Neural progenitor cell (in vitro differentiated cells): ENCODE measurements around the gene MRPL19. TPM values are rescaled to one million over a fixed set of nuclear protein-coding genes. Genes with fewer than 3 reads are reported as not detected.

Experiments
- DNase-seq: peaks from one replicate; pipeline ENCODE4 v3.0.0-alpha.2; 2016; ENCODE audit warnings: low spot score
- H2AFZ ChIP-seq: fragments of 200-600 bp; sonication (generic); replicated peaks from 2 replicates; pipeline ENCODE4 v1.6.1; 2016; ENCODE audit warnings: antibody characterized with exemption
- H3F3A ChIP-seq: fragments of 200-600 bp; sonication (generic); 2 replicates; pipeline ENCODE4 v1.6.1; 2016; ENCODE audit warnings: antibody characterized with exemption, low read depth
- H3K27ac ChIP-seq: fragments of 200-600 bp; sonication (generic); 2 replicates; pipeline ENCODE4 v1.5.1; 2016; ENCODE audit warnings: mild to moderate bottlenecking
- H3K27me3 ChIP-seq: fragments of 200-600 bp; sonication (generic); 2 replicates; pipeline ENCODE4 v1.6.1; 2016; ENCODE audit warnings: mild to moderate bottlenecking, moderate library complexity
- H3K36me3 ChIP-seq: fragments of 200-600 bp; sonication (generic); 2 replicates; pipeline ENCODE4 v1.5.1; 2016
- H3K4me1 ChIP-seq: fragments of 200-600 bp; sonication (generic); 2 replicates; pipeline ENCODE4 v1.6.1; 2016; ENCODE audit warnings: mixed run types
- H3K4me2 ChIP-seq: fragments of 200-600 bp; sonication (generic); 2 replicates; pipeline ENCODE4 v1.6.1; 2016
- H3K4me3 ChIP-seq: fragments of 200-600 bp; sonication (generic); 2 replicates; pipeline ENCODE4 v1.5.1; 2016
- H3K79me2 ChIP-seq: fragments of 200-600 bp; sonication (generic); 2 replicates; pipeline ENCODE4 v1.6.1; 2016; ENCODE audit warnings: low read depth
- H3K9ac ChIP-seq: fragments of 200-600 bp; sonication (generic); 2 replicates; pipeline ENCODE4 v1.6.1; 2016
- H3K9me3 ChIP-seq: fragments of 200-600 bp; sonication (generic); 2 replicates; pipeline ENCODE4 v1.5.1; 2016; ENCODE audit warnings: low read depth
- H4K20me1 ChIP-seq: fragments of 200-600 bp; sonication (generic); 2 replicates; pipeline ENCODE4 v1.6.1; 2016; ENCODE audit warnings: low read depth
- H3K27ac Mint-ChIP-seq: 3 replicates; pipeline ENCODE4 v1.8.0; 2021; ENCODE audit warnings: mixed read lengths
- H3K27me3 Mint-ChIP-seq: 2 replicates; pipeline ENCODE4 v1.8.0; 2022; ENCODE audit warnings: low read depth, mild to moderate bottlenecking, inconsistent platforms, moderate library complexity, mixed read lengths; ENCODE audit not compliant: insufficient read depth
- H3K36me3 Mint-ChIP-seq: 3 replicates; pipeline ENCODE4 v1.8.0; 2021; ENCODE audit warnings: mixed read lengths
- H3K4me1 Mint-ChIP-seq: 3 replicates; pipeline ENCODE4 v1.8.0; 2021; ENCODE audit warnings: mixed read lengths
- H3K4me3 Mint-ChIP-seq: 3 replicates; pipeline ENCODE4 v1.8.0; 2021; ENCODE audit warnings: mild to moderate bottlenecking, moderate library complexity, mixed read lengths
- H3K9me3 Mint-ChIP-seq: 3 replicates; pipeline ENCODE4 v1.8.0; 2020; ENCODE audit warnings: mixed read lengths
- EZH2 ChIP-seq: fragments of 200-600 bp; sonication (generic); IDR thresholded peaks from 2 replicates; pipeline ENCODE4 v1.6.1; 2017; ENCODE audit warnings: antibody characterized with exemption, mild to moderate bottlenecking, moderate library complexity
- EZH2phosphoT487 ChIP-seq: fragments of 200-600 bp; sonication (generic); IDR thresholded peaks from 2 replicates; pipeline ENCODE4 v1.6.1; 2017; ENCODE audit warnings: antibody characterized with exemption
- total RNA-seq: library from RNA; depleted of rRNA; stranded (reverse); fragments of >200 nt; gene quantifications from 2 replicates; pipeline ENCODE4 v1.2.3, GENCODE V29; 2015; ENCODE audit warnings: low replicate concordance
- TF ChIP-seq, protein P1 (sequence below): fragments of 200-600 bp; sonication (generic); IDR thresholded peaks from 2 replicates; pipeline ENCODE4 v1.5.1; 2017; ENCODE audit warnings: antibody characterized with exemption, mild to moderate bottlenecking

MRPL19 gene
- total RNA-seq, 1 donor from 2014 or later, result 80.4 TPM

DNA sequence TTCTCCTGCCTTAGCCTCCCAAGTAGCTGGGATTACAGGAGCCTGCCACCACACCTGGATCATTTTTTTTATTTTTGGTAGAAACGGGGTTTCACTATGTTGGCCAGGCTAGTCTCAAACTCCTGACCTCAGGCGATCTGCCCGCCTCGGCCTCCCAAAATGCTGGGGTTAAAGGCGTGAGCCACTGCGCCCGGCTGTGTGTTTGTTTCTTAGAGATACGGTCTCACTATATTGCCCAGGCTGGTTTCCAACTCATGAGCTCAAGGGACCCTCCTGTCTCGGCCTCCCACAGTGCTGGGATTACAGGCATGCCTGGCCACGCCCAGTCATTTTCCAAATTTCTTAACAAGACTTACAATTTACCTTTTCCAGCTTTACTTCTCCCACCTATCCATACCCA lies 940 bp upstream of the MRPL19 start:
- H3K4me1 ChIP-seq, result no peaks in the 10 kb centered on the region
- no peaks in the 10 kb centered on the region for H3K27me3 ChIP-seq
- no peaks in the 10 kb centered on the region for H3K27me3 Mint-ChIP-seq
- no peak overlapping the region for H3K27ac Mint-ChIP-seq
- H3K4me1 Mint-ChIP-seq, result peaks cover 12% of the 10 kb centered on the region
- H3K79me2 ChIP-seq, result peaks cover 36% of the 10 kb centered on the region
- H3K9ac ChIP-seq, result no peak overlapping the region
- no peak overlapping the region for H3K4me3 ChIP-seq
- H3K36me3 Mint-ChIP-seq, result peaks cover 15% of the 10 kb centered on the region
- no peak overlapping the region for H3K4me2 ChIP-seq
- no peaks in the 10 kb centered on the region for H3K9me3 ChIP-seq
- H3K36me3 ChIP-seq, result peaks cover 13% of the 10 kb centered on the region
- TF ChIP-seq, protein P1, sequence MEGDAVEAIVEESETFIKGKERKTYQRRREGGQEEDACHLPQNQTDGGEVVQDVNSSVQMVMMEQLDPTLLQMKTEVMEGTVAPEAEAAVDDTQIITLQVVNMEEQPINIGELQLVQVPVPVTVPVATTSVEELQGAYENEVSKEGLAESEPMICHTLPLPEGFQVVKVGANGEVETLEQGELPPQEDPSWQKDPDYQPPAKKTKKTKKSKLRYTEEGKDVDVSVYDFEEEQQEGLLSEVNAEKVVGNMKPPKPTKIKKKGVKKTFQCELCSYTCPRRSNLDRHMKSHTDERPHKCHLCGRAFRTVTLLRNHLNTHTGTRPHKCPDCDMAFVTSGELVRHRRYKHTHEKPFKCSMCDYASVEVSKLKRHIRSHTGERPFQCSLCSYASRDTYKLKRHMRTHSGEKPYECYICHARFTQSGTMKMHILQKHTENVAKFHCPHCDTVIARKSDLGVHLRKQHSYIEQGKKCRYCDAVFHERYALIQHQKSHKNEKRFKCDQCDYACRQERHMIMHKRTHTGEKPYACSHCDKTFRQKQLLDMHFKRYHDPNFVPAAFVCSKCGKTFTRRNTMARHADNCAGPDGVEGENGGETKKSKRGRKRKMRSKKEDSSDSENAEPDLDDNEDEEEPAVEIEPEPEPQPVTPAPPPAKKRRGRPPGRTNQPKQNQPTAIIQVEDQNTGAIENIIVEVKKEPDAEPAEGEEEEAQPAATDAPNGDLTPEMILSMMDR, result no peak
- TF ChIP-seq EZH2phosphoT487, result no peak
- no peak for TF ChIP-seq EZH2
- no peak for DNase-seq
- H3K4me3 Mint-ChIP-seq, result peak overlapping the region; percentile 95
- H3K9me3 Mint-ChIP-seq, result peaks cover 7% of the 10 kb centered on the region
- H2AFZ ChIP-seq, result peak overlapping the region; percentile 93
- no peaks in the 10 kb centered on the region for H3F3A ChIP-seq
- H3K27ac ChIP-seq, result no peak overlapping the region
- no peaks in the 10 kb centered on the region for H4K20me1 ChIP-seq

DNA sequence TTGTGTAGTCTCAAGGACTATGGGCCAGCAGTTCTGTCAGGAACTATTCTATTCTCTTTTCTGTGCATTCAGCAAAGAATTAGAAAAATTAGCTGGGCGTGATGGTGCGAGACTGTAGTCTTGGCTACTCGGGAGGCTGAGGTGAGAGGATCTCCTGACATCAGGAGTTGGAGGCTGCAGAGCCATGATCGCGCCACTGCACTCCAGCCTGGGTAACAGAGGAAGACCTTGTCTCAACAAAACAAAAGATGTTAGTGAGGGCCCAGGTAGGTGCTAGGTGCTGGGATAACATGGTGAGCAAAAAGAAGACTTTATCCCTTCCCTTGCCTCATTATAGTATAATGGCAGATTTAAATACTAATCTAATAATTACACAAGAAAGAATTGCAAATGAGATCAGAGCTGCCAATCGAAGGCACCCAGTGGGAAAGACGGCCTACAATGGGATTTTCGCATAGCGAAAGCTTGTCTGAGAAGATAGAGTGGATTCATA lies 447 bp upstream of the MRPL19 start:
- Histone ChIP-seq H3K4me2 (peak overlapping the region; percentile 97), H3K36me3 (peaks cover 13% of the 10 kb centered on the region), H3K27me3 (no peaks in the 10 kb centered on the region), H3K4me1 (no peaks in the 10 kb centered on the region), H3K27ac (no peak overlapping the region), H3K4me3 (peak overlapping the region; percentile 87), H3F3A (no peaks in the 10 kb centered on the region), H2AFZ (peak overlapping the region; percentile 93), H4K20me1 (no peaks in the 10 kb centered on the region), H3K9me3 (no peaks in the 10 kb centered on the region), H3K79me2 (peaks cover 36% of the 10 kb centered on the region), H3K9ac (no peak overlapping the region)
- TF ChIP-seq EZH2phosphoT487 (no peak), EZH2 (no peak)
- TF ChIP-seq, protein P1, result no peak
- DNase-seq, result no peak
- H3K36me3 Mint-ChIP-seq, result peaks cover 17% of the 10 kb centered on the region
- peaks cover 7% of the 10 kb centered on the region for H3K9me3 Mint-ChIP-seq
- H3K27ac Mint-ChIP-seq, result peak overlapping the region; percentile 98
- no peaks in the 10 kb centered on the region for H3K27me3 Mint-ChIP-seq
- H3K4me1 Mint-ChIP-seq, result peaks cover 8% of the 10 kb centered on the region
- H3K4me3 Mint-ChIP-seq, result peak overlapping the region; percentile 95

DNA sequence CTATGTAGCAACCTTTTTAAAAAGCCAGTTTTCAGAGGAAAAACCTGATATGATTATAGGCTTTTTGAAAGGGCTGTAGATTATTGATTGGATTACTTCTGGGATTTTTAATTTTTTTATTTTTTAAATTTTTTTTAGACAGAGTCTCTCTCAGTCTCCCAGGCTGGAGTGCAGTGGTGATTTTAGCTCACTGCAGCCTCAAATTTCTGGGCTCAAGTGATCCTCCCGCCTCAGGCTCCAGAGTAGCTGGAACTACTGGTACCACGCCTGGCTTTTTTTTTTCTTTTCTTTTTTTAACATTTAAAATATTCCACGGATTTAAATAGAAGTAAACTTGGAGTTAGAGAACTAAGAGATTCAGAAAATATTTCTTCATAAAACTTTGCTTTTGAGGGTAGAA lies 1.2 kb downstream of the MRPL19 start:
- Histone ChIP-seq H3F3A (no peaks in the 10 kb centered on the region), H4K20me1 (no peaks in the 10 kb centered on the region), H3K9me3 (no peaks in the 10 kb centered on the region), H3K4me3 (peak overlapping the region; percentile 87), H3K4me1 (no peaks in the 10 kb centered on the region), H3K4me2 (peak overlapping the region; percentile 97), H3K27ac (no peak overlapping the region), H3K9ac (peak overlapping the region; percentile 84), H2AFZ (no peak overlapping the region), H3K36me3 (peaks cover 29% of the 10 kb centered on the region), H3K79me2 (peaks cover 36% of the 10 kb centered on the region), H3K27me3 (no peaks in the 10 kb centered on the region)
- Mint-ChIP-seq H3K9me3 (peaks cover 7% of the 10 kb centered on the region), H3K27me3 (no peaks in the 10 kb centered on the region), H3K36me3 (peaks cover 28% of the 10 kb centered on the region), H3K27ac (peak overlapping the region; percentile 83), H3K4me3 (peak overlapping the region; percentile 95), H3K4me1 (peaks cover 8% of the 10 kb centered on the region)
- TF ChIP-seq, protein P1, result peak; percentile 7
- TF ChIP-seq EZH2 (no peak), EZH2phosphoT487 (no peak)
- no peak for DNase-seq
